Measurements from ENCODE around the gene HS3ST5. TPM values are rescaled to one million over a fixed set of nuclear protein-coding genes. Genes with fewer than 3 reads are reported as not detected.
"Not testable (repeated sequence)": the region's sequence is repeated elsewhere in the genome, so short reads cannot be mapped to it uniquely, and the experiment has no call there.

The HS3ST5 gene
- total RNA-seq, 2 donors from 2014 or later: 0.31 to 2.0 TPM

GRCh38 chr6:114081730-114082129 lies 261.1 kb downstream of the HS3ST5 start:
- Histone ChIP-seq H3K27me3 (ENCODE audit: control insufficient read depth, insufficient read depth, low read length, poor library complexity, severe bottlenecking) (peaks cover 6% of the 10 kb centered on the region), H3K9ac (ENCODE audit: extremely low read depth, low read length, poor library complexity, severe bottlenecking) (no peak overlapping the region), H3K36me3 (ENCODE audit: control insufficient read depth, insufficient read depth, low read length) (no peaks in the 10 kb centered on the region), H3K9me3 (ENCODE audit: control insufficient read depth, low read length) (no peaks in the 10 kb centered on the region), H3K4me3 (ENCODE audit: low read length) (no peak overlapping the region), H3K4me1 (ENCODE audit: control insufficient read depth, insufficient read depth, low read length) (peaks cover 4% of the 10 kb centered on the region), H3K27ac (ENCODE audit: low read depth, low read length) (no peak overlapping the region)
- Mint-ChIP-seq H3K9me3 (no peaks in the 10 kb centered on the region), H3K4me1 (peaks cover 19% of the 10 kb centered on the region), H3K4me3 (no peak overlapping the region), H3K27me3 (ENCODE audit: insufficient read depth) (peaks cover 11% of the 10 kb centered on the region), H3K27ac (no peak overlapping the region), H3K36me3 (ENCODE audit: low read depth) (no peaks in the 10 kb centered on the region)
- no peak for TF ChIP-seq CTCF (conservative IDR thresholded peaks at IDR 0.05)
- DNase-seq: no peak
- WGBS, 2 experiments (ENCODE audit: insufficient coverage in 1 of 2, insufficient read length in 1 of 2): 89 to 100% methylated on average over 2 to 3 of the region's 3 CpGs

GRCh38 chr6:114080891-114081510 lies 261.8 kb downstream of the HS3ST5 start:
- H3K36me3 ChIP-seq (ENCODE audit: control insufficient read depth, insufficient read depth, low read length): no peaks in the 10 kb centered on the region
- Mint-ChIP-seq H3K36me3 (ENCODE audit: low read depth) (no peaks in the 10 kb centered on the region), H3K4me1 (peaks cover 17% of the 10 kb centered on the region), H3K4me3 (no peak overlapping the region), H3K9me3 (no peaks in the 10 kb centered on the region), H3K27ac (no peak overlapping the region), H3K27me3 (ENCODE audit: insufficient read depth) (peaks cover 11% of the 10 kb centered on the region)
- TF ChIP-seq CTCF (conservative IDR thresholded peaks at IDR 0.05): no peak
- H3K9me3 ChIP-seq (ENCODE audit: control insufficient read depth, low read length): no peaks in the 10 kb centered on the region
- no peak overlapping the region for H3K4me3 ChIP-seq (ENCODE audit: low read length)
- H3K9ac ChIP-seq (ENCODE audit: extremely low read depth, low read length, poor library complexity, severe bottlenecking): no peak overlapping the region
- no peak for DNase-seq
- peaks cover 6% of the 10 kb centered on the region for H3K27me3 ChIP-seq (ENCODE audit: control insufficient read depth, insufficient read depth, low read length, poor library complexity, severe bottlenecking)
- no peak overlapping the region for H3K27ac ChIP-seq (ENCODE audit: low read depth, low read length)
- WGBS, 2 experiments (ENCODE audit: insufficient coverage in 1 of 2, insufficient read length in 1 of 2): 85 to 93% methylated on average over 2 to 3 of the region's 3 CpGs
- no peaks in the 10 kb centered on the region for H3K4me1 ChIP-seq (ENCODE audit: control insufficient read depth, insufficient read depth, low read length)

GRCh38 chr6:114080410-114080809 lies 262.4 kb downstream of the HS3ST5 start:
- not testable (repeated sequence) for H3K4me1 ChIP-seq (ENCODE audit: control insufficient read depth, insufficient read depth, low read length); H3K9me3 ChIP-seq (ENCODE audit: control insufficient read depth, low read length); DNase-seq; H3K27me3 ChIP-seq (ENCODE audit: control insufficient read depth, insufficient read depth, low read length, poor library complexity, severe bottlenecking); H3K36me3 ChIP-seq (ENCODE audit: control insufficient read depth, insufficient read depth, low read length); H3K36me3 Mint-ChIP-seq (ENCODE audit: low read depth); H3K9me3 Mint-ChIP-seq; H3K9ac ChIP-seq (ENCODE audit: extremely low read depth, low read length, poor library complexity, severe bottlenecking); H3K27ac Mint-ChIP-seq; H3K27ac ChIP-seq (ENCODE audit: low read depth, low read length); H3K4me3 ChIP-seq (ENCODE audit: low read length); H3K4me3 Mint-ChIP-seq
- H3K4me1 Mint-ChIP-seq: peaks cover 16% of the 10 kb centered on the region
- WGBS, 2 experiments (ENCODE audit: insufficient coverage in 1 of 2, insufficient read length in 1 of 2): 90 to 100% methylated on average over 1 of the region's 1 CpG
- H3K27me3 Mint-ChIP-seq (ENCODE audit: insufficient read depth): peaks cover 11% of the 10 kb centered on the region

- Mint-ChIP-seq H3K27ac (no peak overlapping the region), H3K27me3 (ENCODE audit: insufficient read depth) (no peaks in the 10 kb centered on the region), H3K4me1 (peaks cover 10% of the 10 kb centered on the region), H3K9me3 (no peaks in the 10 kb centered on the region), H3K36me3 (ENCODE audit: low read depth) (no peaks in the 10 kb centered on the region), H3K4me3 (no peak overlapping the region)
- Histone ChIP-seq H3K4me1 (ENCODE audit: control insufficient read depth, insufficient read depth, low read length) (no peaks in the 10 kb centered on the region), H3K27ac (ENCODE audit: low read depth, low read length) (no peak overlapping the region), H3K9me3 (ENCODE audit: control insufficient read depth, low read length) (no peaks in the 10 kb centered on the region), H3K4me3 (ENCODE audit: low read length) (no peak overlapping the region), H3K27me3 (ENCODE audit: control insufficient read depth, insufficient read depth, low read length, poor library complexity, severe bottlenecking) (no peaks in the 10 kb centered on the region), H3K9ac (ENCODE audit: extremely low read depth, low read length, poor library complexity, severe bottlenecking) (no peak overlapping the region), H3K36me3 (ENCODE audit: control insufficient read depth, insufficient read depth, low read length) (no peaks in the 10 kb centered on the region)
- DNase-seq: no peak
- TF ChIP-seq CTCF (conservative IDR thresholded peaks at IDR 0.05): no peak
- 95 to 100% methylated on average over 2 to 3 of the region's 3 CpGs for WGBS, 2 experiments (ENCODE audit: insufficient coverage in 1 of 2, insufficient read length in 1 of 2)
These were observed 267.0 kb downstream of the HS3ST5 start for GRCh38 chr6:114075777-114076176.

Measured in endodermal cell (in vitro differentiated cells).